ENCODE results near the gene NEUROD4. TPM values are rescaled to one million over a fixed set of nuclear protein-coding genes. Genes with fewer than 3 reads are reported as not detected.

Gene NEUROD4
- total and polyA plus RNA-seq, 7 donors, result not detected

DNA sequence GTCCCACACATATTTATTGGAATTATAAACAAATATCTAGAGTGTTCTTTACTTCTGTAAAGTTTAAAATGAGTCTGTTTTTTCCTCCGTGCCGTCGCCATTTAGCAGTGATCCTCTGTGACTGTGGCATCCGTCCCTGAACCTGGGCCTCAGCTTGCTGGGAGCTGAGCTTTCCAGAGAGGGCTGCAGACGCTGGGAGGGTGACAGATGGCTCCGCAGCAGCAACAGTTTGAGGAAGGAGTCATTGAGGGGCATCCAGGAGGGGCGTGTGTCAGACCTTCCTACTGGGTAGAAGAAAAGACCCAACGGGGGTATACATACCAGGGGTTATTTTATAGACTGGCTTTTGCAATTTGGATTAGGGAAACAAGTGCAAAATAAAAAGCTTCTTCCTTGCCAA lies 47.9 kb downstream of the NEUROD4 start:
- ATAC-seq, result no peak
- intact Hi-C loops (cut with DNase I), result no loop called here
- H3K9me3 ChIP-seq, result no peaks in the 10 kb centered on the region
- TF ChIP-seq, protein P1, sequence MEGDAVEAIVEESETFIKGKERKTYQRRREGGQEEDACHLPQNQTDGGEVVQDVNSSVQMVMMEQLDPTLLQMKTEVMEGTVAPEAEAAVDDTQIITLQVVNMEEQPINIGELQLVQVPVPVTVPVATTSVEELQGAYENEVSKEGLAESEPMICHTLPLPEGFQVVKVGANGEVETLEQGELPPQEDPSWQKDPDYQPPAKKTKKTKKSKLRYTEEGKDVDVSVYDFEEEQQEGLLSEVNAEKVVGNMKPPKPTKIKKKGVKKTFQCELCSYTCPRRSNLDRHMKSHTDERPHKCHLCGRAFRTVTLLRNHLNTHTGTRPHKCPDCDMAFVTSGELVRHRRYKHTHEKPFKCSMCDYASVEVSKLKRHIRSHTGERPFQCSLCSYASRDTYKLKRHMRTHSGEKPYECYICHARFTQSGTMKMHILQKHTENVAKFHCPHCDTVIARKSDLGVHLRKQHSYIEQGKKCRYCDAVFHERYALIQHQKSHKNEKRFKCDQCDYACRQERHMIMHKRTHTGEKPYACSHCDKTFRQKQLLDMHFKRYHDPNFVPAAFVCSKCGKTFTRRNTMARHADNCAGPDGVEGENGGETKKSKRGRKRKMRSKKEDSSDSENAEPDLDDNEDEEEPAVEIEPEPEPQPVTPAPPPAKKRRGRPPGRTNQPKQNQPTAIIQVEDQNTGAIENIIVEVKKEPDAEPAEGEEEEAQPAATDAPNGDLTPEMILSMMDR (IDR thresholded peaks at IDR 0.05), result no peak
- no peak overlapping the region for H3K4me3 ChIP-seq
- no peaks in the 10 kb centered on the region for H3K36me3 ChIP-seq (ENCODE audit: insufficient read depth in 1 of 2, low read depth in 1 of 2)
- no peaks in the 10 kb centered on the region for H3K27me3 ChIP-seq (ENCODE audit: insufficient read depth in 3 of 3, low read length in 2 of 3)
- no peaks in the 10 kb centered on the region for H3K4me1 ChIP-seq
- 51 to 57% (median 51%) methylated on average over 8 of the region's 8 CpGs for WGBS, 3 donors
- no peak overlapping the region for H3K27ac ChIP-seq
- no peak for DNase-seq

DNA sequence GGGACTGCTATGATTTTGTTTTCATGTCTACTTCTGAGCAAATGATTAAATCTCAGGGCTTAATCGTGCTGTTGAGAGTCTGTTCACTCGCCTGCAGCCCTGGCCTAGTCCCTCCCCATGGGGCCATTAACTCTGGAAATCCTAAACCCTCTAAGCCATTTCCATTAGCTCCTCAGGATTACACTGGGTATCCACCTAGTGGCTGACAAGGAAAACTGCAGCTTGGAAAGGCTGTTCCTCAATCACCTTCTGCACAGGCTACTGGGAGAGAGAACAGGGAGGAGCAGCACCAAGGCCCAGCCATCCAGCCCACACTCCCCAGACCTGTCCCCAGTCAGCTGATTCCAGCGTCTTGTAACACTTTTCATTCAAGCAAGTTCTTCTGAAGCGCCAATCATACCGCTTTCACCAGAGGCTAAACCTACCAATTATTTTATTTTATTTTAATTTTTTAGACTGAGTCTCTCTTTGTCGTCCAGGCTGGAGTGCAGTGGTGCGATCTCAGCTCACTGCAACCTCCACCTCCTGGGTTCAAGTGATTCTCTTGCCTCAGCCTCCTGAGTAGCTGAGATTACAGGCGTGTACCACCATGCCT lies 48.7 kb downstream of the NEUROD4 start:
- Histone ChIP-seq H3K4me1 (no peaks in the 10 kb centered on the region), H3K9me3 (no peaks in the 10 kb centered on the region), H3K36me3 (ENCODE audit: insufficient read depth in 1 of 2, low read depth in 1 of 2) (no peaks in the 10 kb centered on the region), H3K27ac (no peak overlapping the region), H3K27me3 (ENCODE audit: insufficient read depth in 3 of 3, low read length in 2 of 3) (no peaks in the 10 kb centered on the region), H3K4me3 (no peak overlapping the region)
- 69 to 73% (median 70%) methylated on average over 8 of the region's 8 CpGs for whole genome bisulfite sequencing, 3 donors
- TF ChIP-seq, protein P1 (IDR thresholded peaks at IDR 0.05), result peak; percentile 60
- intact Hi-C loops (cut with DNase I), result no loop called here
- ATAC-seq (peak in 3 of 4 donors; percentile 44 to 61 (median 53)), DNase-seq (no peak)

DNA sequence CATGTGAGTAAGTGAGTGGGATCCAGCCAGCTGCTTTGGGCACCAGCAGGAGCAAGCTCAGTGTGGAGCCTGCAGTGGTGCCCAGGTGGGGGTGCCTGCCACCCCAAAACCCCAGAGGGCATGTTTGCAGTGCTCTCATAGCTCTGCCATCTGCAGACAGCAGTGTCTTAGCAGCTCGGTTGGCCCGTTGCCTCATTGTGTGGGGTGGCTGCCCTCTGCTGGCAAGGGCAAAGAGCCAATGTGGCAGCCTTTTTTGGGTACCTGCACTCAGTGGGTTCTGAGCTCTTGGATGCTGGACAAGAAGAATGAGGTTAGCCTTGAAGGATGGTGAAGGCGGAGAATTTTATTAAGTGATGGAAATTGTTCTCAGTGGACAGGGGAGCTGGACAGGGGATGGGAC lies 52.3 kb downstream of the NEUROD4 start:
- H3K27me3 ChIP-seq (ENCODE audit: insufficient read depth in 3 of 3, low read length in 2 of 3), result no peaks in the 10 kb centered on the region
- H3K36me3 ChIP-seq (ENCODE audit: insufficient read depth in 1 of 2, low read depth in 1 of 2), result no peaks in the 10 kb centered on the region
- WGBS, 3 donors, result 53 to 68% (median 67%) methylated on average over 3 of the region's 3 CpGs
- no peak overlapping the region for H3K27ac ChIP-seq
- intact Hi-C loops (cut with DNase I), result loop anchor here (1.0 to 10.0 kb wide), 3 partner anchors 79 to 367 kb away; no protein-coding TSS in a partner anchor
- H3K4me3 ChIP-seq, result no peak overlapping the region
- H3K9me3 ChIP-seq, result no peaks in the 10 kb centered on the region
- ATAC-seq (peak; percentile 43 to 84 (median 64)), DNase-seq (peak; percentile 25 to 72)
- TF ChIP-seq, protein P1 (IDR thresholded peaks at IDR 0.05), result peak; percentile 15
- no peaks in the 10 kb centered on the region for H3K4me1 ChIP-seq

DNA sequence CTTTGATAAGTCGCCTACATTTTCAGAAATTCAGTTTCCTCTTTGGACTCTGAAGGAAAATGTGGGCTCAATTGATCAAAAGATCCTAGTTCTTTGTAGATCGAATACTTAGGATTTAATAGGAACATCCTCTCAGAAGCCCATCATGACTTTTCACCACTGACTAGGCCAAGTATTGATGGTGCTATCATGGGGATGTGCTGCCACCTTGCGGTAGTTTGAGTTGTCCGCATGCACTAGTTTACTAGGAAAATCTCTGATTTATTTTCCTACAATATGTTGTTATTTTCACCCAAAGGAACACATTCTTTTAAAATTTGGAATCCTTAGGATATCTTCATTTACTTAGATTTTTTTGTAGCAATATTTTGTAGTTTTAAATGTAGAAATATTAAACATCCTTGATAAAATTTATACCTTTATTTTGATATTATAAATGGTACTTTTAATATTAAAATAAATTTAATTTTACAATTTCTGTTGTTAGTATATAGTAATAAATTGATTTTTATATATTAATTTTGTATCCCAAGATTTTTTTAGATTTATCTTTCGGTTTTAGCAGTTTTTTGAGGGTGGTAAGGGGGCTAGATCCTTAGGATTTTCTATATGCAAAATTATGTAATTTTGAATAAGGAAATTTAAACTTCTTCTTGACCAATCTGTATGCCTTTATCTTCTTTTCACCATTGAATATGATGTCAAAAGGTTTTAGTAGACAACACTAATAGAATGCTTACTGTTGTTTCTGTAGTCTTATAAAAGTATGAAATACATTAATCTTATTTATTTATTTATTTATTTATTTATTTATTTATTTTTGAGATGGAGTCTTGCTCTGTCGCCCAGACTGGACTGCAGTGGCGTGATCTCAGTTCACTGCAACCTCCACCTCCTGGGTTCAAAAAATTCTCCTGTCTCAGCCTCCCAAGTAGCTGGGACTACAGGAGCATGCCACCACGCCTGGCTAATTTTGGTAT lies 53.6 kb downstream of the NEUROD4 start:
- 46 to 52% (median 49%) methylated on average over 8 of the region's 8 CpGs for WGBS, 3 donors
- H3K36me3 ChIP-seq (ENCODE audit: insufficient read depth in 1 of 2, low read depth in 1 of 2), result no peaks in the 10 kb centered on the region
- H3K27me3 ChIP-seq (ENCODE audit: insufficient read depth in 3 of 3, low read length in 2 of 3), result no peaks in the 10 kb centered on the region
- intact Hi-C loops (cut with DNase I), result loop anchor here (2.0 to 10.0 kb wide), 2 partner anchors 83 to 369 kb away; no protein-coding TSS in a partner anchor
- H3K4me3 ChIP-seq, result no peak overlapping the region
- DNase-seq, result peak; percentile 60 to 77
- H3K27ac ChIP-seq, result no peak overlapping the region
- ATAC-seq, result peak; percentile 56 to 90 (median 72)
- no peaks in the 10 kb centered on the region for H3K4me1 ChIP-seq
- H3K9me3 ChIP-seq, result no peaks in the 10 kb centered on the region
- TF ChIP-seq, protein P1 (IDR thresholded peaks at IDR 0.05), result peak; percentile 86

All from psoas muscle (tissue), 8 donors.